ENCODE data around the gene HCN4. TPM values are rescaled to one million over a fixed set of nuclear protein-coding genes. Genes with fewer than 3 reads are reported as not detected.

Gene HCN4
- total RNA-seq, 4 donors from 2014 or later = 0.17 TPM; not detected in 3

DNA sequence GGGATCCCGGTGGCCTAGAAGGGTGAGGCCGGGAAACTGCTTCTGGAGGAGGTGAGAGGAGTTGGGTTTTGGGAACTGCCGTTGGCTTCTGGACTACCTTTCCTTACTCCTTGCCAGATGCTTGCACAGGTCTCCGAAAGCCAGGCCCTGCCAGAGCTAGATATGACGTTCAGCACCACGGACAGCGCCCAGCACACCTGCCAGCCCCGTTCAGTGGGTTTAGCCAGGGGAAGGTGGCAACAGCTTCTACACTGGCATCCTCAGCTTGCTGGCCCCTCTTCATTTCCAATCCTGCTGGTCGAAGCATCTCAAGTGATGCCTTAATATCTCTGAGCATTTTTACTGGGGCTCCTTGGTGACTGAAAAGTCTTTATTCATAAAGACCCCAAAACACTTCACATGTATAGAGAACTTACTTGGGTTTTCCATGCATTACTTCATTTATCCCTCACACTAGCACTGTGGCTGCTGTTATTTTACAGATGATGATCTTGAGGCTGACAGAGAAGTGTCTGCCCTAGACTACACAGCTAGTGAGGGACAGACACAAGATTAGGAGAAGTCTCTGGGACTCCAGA, 21.9 kb downstream of the HCN4 start:
- Histone ChIP-seq H3K27ac (replicated peaks in 1 of 4) (no peak overlapping the region), H3K4me3 (no peak overlapping the region), H3K4me1 (peaks cover 0 to 8% (median 0%) of the 10 kb centered on the region in 4 donors), H3K36me3 (no peaks in the 10 kb centered on the region), H3K27me3 (peaks cover 0 to 32% (median 0%) of the 10 kb centered on the region in 4 donors), H3K9me3 (peaks cover 0 to 11% (median 5%) of the 10 kb centered on the region in 4 donors)
- DNase-seq (ENCODE audit: extremely low spot score) = no peak
- intact Hi-C loops (cut with DNase I) = no loop called here
- TF ChIP-seq, protein P1, sequence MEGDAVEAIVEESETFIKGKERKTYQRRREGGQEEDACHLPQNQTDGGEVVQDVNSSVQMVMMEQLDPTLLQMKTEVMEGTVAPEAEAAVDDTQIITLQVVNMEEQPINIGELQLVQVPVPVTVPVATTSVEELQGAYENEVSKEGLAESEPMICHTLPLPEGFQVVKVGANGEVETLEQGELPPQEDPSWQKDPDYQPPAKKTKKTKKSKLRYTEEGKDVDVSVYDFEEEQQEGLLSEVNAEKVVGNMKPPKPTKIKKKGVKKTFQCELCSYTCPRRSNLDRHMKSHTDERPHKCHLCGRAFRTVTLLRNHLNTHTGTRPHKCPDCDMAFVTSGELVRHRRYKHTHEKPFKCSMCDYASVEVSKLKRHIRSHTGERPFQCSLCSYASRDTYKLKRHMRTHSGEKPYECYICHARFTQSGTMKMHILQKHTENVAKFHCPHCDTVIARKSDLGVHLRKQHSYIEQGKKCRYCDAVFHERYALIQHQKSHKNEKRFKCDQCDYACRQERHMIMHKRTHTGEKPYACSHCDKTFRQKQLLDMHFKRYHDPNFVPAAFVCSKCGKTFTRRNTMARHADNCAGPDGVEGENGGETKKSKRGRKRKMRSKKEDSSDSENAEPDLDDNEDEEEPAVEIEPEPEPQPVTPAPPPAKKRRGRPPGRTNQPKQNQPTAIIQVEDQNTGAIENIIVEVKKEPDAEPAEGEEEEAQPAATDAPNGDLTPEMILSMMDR (IDR thresholded peaks at IDR 0.05) = no peak
- TF ChIP-seq POLR2AphosphoS5 (IDR thresholded peaks at IDR 0.05) (no peak), EP300 (IDR thresholded peaks at IDR 0.05) (no peak), POLR2A (IDR thresholded peaks at IDR 0.05; ENCODE audit: low read depth) (no peak)
- 31% methylated on average over 9 of the region's 9 CpGs for WGBS

DNA sequence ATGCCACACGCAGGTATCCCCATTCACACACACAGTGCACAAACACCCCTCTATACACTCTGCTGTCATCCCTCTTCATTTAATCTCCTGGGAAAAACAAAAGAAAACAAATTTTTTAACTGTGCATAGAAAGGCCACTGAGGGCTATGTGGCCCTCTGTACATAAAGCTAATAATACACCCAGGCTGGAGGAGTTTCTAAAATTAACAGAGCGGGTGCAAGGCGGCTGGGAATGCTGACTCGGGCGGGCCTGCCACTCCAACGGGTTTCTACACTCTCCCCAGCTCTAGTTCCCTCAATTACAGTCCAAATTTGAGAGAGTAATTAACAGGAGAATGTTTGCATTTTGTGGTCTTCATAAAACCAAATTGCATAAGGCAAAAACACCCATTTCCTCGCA, 23.1 kb downstream of the HCN4 start:
- H3K9me3 ChIP-seq = peaks cover 0 to 11% (median 5%) of the 10 kb centered on the region in 4 donors
- no peaks in the 10 kb centered on the region for H3K36me3 ChIP-seq
- no peak for DNase-seq (ENCODE audit: extremely low spot score)
- intact Hi-C loops (cut with DNase I) = no loop called here
- TF ChIP-seq POLR2A (IDR thresholded peaks at IDR 0.05; ENCODE audit: low read depth) = no peak
- TF ChIP-seq, protein P1 (IDR thresholded peaks at IDR 0.05) = no peak
- no peak for TF ChIP-seq EP300 (IDR thresholded peaks at IDR 0.05)
- no peak for TF ChIP-seq POLR2AphosphoS5 (IDR thresholded peaks at IDR 0.05)
- H3K4me3 ChIP-seq = no peak overlapping the region
- H3K4me1 ChIP-seq = peaks cover 0 to 9% (median 0%) of the 10 kb centered on the region in 4 donors
- peaks cover 0 to 27% (median 0%) of the 10 kb centered on the region in 4 donors for H3K27me3 ChIP-seq
- H3K27ac ChIP-seq (replicated peaks in 1 of 4) = no peak overlapping the region
- 82% methylated on average over 7 of the region's 7 CpGs for WGBS

DNA sequence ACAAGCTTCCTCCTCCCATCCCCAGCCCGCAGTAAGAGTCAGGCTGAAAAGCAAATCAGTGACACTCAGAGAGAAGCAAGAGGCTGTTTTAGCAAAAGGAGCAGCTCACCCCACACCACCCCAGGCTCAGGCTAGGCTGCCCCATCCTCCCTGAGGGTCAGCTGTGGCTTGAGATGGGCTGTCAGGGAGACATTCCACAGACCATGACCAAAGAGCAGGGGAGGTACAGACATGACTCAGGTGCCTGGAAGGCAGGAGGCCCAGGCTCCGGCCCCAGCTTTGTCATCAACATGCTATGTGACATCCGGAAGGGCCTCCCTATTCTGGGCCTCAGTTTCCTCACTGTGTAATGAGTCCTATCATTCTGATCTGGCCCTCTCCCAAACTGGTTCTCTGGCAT, 24.7 kb downstream of the HCN4 start:
- no peak overlapping the region for H3K27ac ChIP-seq (replicated peaks in 1 of 4)
- no peak overlapping the region for H3K4me3 ChIP-seq
- 66% methylated on average over 3 of the region's 3 CpGs for WGBS
- H3K27me3 ChIP-seq = peaks cover 0 to 29% (median 0%) of the 10 kb centered on the region in 4 donors
- peaks cover 0 to 9% (median 0%) of the 10 kb centered on the region in 4 donors for H3K4me1 ChIP-seq
- H3K36me3 ChIP-seq = no peaks in the 10 kb centered on the region
- no peak for DNase-seq (ENCODE audit: extremely low spot score)
- peaks cover 0 to 11% (median 5%) of the 10 kb centered on the region in 4 donors for H3K9me3 ChIP-seq
- intact Hi-C loops (cut with DNase I) = no loop called here
- no peak for TF ChIP-seq POLR2AphosphoS5 (IDR thresholded peaks at IDR 0.05)
- TF ChIP-seq EP300 (IDR thresholded peaks at IDR 0.05) = no peak
- TF ChIP-seq POLR2A (IDR thresholded peaks at IDR 0.05; ENCODE audit: low read depth) = no peak
- TF ChIP-seq, protein P1 (IDR thresholded peaks at IDR 0.05) = no peak

DNA sequence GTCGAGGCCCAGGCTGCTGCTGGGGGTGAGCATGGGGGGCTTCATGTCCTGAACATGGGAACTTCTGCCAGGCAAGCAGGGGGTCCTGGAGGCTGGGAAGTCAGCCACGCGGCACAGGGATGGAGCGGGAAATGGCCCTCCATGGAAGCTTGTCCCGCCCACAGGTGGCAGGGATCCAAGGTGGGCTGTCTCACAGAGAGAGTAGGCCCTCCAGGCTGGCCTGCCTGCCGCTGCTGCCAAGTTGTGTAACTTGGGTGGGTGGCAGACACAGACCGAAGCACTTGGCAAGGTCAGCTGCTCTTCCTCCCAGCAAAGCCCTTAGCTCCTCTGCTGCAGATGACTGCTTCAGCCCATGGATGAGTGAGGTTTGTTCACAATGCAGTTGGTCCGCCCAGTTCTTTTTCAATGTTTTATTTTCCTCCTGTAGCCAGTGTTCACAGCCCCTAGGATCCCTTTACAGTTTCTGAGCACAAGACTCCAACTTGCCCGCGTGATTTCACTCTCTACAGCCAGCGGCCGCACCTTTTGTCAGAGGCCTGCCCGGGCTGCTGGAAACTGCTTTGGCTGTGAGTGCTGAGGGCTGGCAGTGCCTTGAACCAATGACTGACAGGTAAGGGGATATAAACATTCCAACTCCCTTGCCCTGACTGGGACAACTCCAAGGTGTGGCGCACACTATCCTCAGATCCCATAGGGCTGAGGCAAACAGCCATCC, 26.7 kb downstream of the HCN4 start:
- H3K36me3 ChIP-seq = no peaks in the 10 kb centered on the region
- DNase-seq (ENCODE audit: extremely low spot score) = no peak
- 75% methylated on average over 14 of the region's 14 CpGs for WGBS
- H3K9me3 ChIP-seq = peaks cover 0 to 11% (median 5%) of the 10 kb centered on the region in 4 donors
- peaks cover 0 to 9% (median 0%) of the 10 kb centered on the region in 4 donors for H3K4me1 ChIP-seq
- intact Hi-C loops (cut with DNase I) = no loop called here
- TF ChIP-seq, protein P1 (IDR thresholded peaks at IDR 0.05) = no peak
- TF ChIP-seq EP300 (IDR thresholded peaks at IDR 0.05) (no peak), POLR2AphosphoS5 (IDR thresholded peaks at IDR 0.05) (no peak), POLR2A (IDR thresholded peaks at IDR 0.05; ENCODE audit: low read depth) (no peak)
- H3K4me3 ChIP-seq = no peak overlapping the region
- peaks cover 0 to 14% (median 0%) of the 10 kb centered on the region in 4 donors for H3K27me3 ChIP-seq
- no peak overlapping the region for H3K27ac ChIP-seq (replicated peaks in 1 of 4)

Data from esophagus muscularis mucosa (tissue), 4 donors.